Measurements from ENCODE around the gene BMPR1A.

Gene BMPR1A

DNA sequence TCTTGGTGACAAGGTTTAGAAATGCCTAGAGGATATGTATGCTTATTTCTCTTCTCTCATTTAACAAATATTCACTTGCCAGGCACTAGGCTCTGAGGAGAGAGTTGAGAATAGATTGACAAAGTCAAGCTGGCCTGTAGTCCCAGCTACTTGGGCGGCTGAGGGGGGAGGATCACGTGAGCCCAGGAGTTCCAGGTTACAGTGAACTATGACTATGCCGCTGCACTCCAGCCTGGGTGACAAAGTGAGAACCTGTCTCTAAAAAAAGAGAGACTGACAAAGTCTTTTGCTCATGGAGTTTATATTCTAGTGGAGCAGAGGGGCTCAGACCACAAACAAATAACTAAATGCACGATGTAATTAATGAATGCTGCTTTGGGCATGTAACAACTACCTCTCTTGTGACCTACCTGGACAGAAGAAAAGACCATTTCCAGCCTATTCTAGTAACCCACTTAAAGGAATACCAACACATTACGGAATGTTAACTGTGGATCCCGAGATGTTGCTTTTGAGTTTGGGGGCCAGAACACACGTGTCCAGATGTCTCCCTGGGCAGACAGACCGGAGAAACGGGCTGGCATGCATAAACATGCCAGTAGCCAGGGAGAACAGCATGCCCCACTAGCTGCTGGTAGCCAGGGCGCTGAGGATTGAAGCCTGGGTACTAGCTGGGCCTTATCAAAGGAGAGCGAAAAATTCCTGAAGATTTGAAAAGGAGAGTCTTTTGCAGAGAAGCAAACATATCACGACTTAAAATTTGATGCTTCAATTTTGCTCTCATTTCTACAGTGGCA lies 2.6 kb upstream of the BMPR1A start:
- Histone ChIP-seq H3K4me2 (ENCODE audit: low read length) (no peak overlapping the region), H3K36me3 (ENCODE audit: control insufficient read depth, insufficient read depth, low read length) (no peaks in the 10 kb centered on the region), H3K27ac (no peak overlapping the region), H3K9me3 (ENCODE audit: control insufficient read depth, low read length) (no peaks in the 10 kb centered on the region), H3K79me2 (peaks cover 15% of the 10 kb centered on the region), H3K4me3 (ENCODE audit: low read depth, low read length) (no peak overlapping the region), H3K4me1 (peaks cover 5% of the 10 kb centered on the region), H3K9ac (no peak overlapping the region), H2AFZ (no peak overlapping the region), H3K27me3 (ENCODE audit: control insufficient read depth, insufficient read depth, low read length) (no peaks in the 10 kb centered on the region)
- TF ChIP-seq, protein P1, sequence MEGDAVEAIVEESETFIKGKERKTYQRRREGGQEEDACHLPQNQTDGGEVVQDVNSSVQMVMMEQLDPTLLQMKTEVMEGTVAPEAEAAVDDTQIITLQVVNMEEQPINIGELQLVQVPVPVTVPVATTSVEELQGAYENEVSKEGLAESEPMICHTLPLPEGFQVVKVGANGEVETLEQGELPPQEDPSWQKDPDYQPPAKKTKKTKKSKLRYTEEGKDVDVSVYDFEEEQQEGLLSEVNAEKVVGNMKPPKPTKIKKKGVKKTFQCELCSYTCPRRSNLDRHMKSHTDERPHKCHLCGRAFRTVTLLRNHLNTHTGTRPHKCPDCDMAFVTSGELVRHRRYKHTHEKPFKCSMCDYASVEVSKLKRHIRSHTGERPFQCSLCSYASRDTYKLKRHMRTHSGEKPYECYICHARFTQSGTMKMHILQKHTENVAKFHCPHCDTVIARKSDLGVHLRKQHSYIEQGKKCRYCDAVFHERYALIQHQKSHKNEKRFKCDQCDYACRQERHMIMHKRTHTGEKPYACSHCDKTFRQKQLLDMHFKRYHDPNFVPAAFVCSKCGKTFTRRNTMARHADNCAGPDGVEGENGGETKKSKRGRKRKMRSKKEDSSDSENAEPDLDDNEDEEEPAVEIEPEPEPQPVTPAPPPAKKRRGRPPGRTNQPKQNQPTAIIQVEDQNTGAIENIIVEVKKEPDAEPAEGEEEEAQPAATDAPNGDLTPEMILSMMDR (IDR thresholded peaks at IDR 0.05): no peak

DNA sequence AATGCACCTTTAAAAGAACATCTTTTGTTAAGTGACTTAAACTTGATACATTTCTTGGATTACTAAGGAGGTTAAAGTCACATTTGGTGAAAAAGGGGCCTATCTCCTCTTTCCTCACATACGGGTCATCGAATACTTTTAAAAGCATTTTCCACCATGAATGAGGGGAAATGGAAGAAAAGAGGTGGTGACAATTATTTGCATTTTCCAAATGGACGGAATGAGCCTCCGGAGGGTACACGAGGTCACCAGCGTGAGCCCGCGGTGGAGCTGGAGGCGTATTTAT lies 1.0 kb upstream of the BMPR1A start:
- Histone ChIP-seq H3K9me3 (ENCODE audit: control insufficient read depth, low read length) (no peaks in the 10 kb centered on the region), H3K4me1 (peaks cover 12% of the 10 kb centered on the region), H3K4me2 (ENCODE audit: low read length) (peak overlapping the region; percentile 90), H2AFZ (peak overlapping the region; percentile 93), H3K9ac (peak overlapping the region; percentile 55), H3K27ac (peak overlapping the region; percentile 93), H3K36me3 (ENCODE audit: control insufficient read depth, insufficient read depth, low read length) (no peaks in the 10 kb centered on the region), H3K27me3 (ENCODE audit: control insufficient read depth, insufficient read depth, low read length) (no peaks in the 10 kb centered on the region), H3K4me3 (ENCODE audit: low read depth, low read length) (peak overlapping the region; percentile 74), H3K79me2 (peaks cover 24% of the 10 kb centered on the region)
- TF ChIP-seq, protein P1 (IDR thresholded peaks at IDR 0.05): no peak

DNA sequence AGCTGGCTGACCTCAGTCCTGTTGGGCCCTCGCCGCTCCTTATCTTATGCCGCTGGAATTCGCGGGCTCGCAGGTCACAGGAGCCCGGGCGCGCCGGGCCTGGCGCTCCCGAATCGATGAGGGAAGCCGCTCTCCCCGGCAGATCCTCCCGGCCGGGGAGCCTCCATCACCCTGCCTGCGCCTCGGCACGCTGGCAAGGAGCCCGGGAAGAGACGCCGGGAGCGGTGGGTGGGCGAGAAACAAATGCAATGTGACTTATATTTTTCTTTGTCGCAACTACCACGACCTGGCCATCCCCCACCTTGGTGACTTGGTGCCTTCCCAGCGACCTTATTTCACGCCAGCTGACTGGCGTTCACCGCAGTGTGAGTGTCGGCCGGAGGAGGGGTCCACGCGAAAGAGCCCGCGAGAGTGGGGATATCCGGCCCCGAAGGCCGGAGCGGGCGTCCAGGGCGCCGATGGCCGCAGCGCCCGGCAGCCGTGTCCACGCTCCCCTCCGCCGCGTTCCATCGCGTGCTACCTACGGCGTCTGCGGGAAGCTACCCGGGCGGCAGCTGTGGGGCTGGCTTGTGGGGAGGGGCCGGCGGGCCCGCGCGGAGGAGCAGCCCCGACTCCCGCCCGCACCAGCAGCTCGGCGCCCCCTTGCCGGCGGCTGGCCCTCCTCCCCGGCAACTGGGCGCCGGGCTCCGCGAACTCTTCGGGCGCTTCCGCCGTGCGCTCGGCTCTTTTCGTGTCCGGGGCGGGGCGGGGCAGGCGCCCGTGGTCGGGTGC lies 494 bp upstream of the BMPR1A start:
- peak overlapping the region; percentile 93 for H3K27ac ChIP-seq

DNA sequence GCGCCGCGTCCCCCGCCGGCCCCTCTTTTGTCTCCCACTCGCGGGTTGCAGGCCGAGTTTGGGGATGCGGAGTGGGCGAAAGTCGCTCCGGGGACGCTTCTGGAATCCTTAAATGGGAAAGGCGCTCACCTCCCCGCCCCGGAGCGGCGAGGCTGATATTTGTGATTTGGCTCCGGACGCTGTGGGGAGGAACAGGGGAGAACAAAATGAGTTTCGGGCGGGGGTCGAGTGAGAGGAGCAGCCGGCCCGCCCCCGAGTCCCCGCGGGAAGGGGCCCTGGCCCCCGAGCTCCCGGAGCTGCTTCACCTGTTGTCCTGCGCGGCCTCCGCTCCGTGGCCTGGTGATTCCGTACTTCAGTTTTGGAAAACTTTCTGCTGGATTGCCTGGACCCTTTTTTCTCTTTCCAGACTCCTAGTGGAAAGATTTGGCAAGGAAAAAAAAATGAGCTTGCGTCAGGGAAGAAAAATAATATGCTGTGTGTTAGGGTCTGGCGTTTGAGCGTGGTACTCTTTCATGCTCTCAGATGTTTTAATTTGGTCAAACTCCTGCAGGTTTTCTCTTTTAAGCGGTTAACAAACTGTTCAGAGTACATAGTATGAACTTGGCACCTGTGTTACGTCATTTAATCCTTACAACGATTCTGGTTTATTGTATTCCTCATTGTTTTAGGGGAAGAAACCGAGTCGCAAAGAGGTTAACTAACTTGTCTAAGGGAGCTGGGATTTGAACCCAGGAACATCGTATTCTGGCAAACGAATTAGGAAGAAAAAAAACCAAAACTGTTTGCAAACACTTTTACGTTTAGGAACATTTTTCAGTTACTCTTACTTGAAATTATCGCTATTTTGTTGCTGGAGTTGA lies 924 bp downstream of the BMPR1A start:
- peak overlapping the region; percentile 39 for H3K9ac ChIP-seq
- H3K79me2 ChIP-seq: peaks cover 37% of the 10 kb centered on the region
- no peaks in the 10 kb centered on the region for H3K27me3 ChIP-seq (ENCODE audit: control insufficient read depth, insufficient read depth, low read length)
- H2AFZ ChIP-seq: peak overlapping the region; percentile 75
- peak overlapping the region; percentile 71 for H3K4me3 ChIP-seq (ENCODE audit: low read depth, low read length)
- H3K9me3 ChIP-seq (ENCODE audit: control insufficient read depth, low read length): no peaks in the 10 kb centered on the region
- peak overlapping the region; percentile 79 for H3K27ac ChIP-seq
- H3K4me2 ChIP-seq (ENCODE audit: low read length): peak overlapping the region; percentile 67
- TF ChIP-seq, protein P1 (IDR thresholded peaks at IDR 0.05): peak; percentile 22
- H3K4me1 ChIP-seq: peaks cover 12% of the 10 kb centered on the region
- H3K36me3 ChIP-seq (ENCODE audit: control insufficient read depth, insufficient read depth, low read length): no peaks in the 10 kb centered on the region

More for the DNA sequence above, 494 bp upstream of the BMPR1A start:
- Histone ChIP-seq H3K9me3 (ENCODE audit: control insufficient read depth, low read length) (no peaks in the 10 kb centered on the region), H3K4me2 (ENCODE audit: low read length) (peak overlapping the region; percentile 90), H2AFZ (peak overlapping the region; percentile 93), H3K27me3 (ENCODE audit: control insufficient read depth, insufficient read depth, low read length) (no peaks in the 10 kb centered on the region), H3K79me2 (peaks cover 28% of the 10 kb centered on the region), H3K4me3 (ENCODE audit: low read depth, low read length) (peak overlapping the region; percentile 74), H3K9ac (peak overlapping the region; percentile 55), H3K36me3 (ENCODE audit: control insufficient read depth, insufficient read depth, low read length) (no peaks in the 10 kb centered on the region), H3K4me1 (peaks cover 12% of the 10 kb centered on the region)
- TF ChIP-seq, protein P1 (IDR thresholded peaks at IDR 0.05): no peak

All from parathyroid adenoma (tissue), 2 donors.